Measurements from ENCODE around the gene EPHA1.

EPHA1 gene

DNA sequence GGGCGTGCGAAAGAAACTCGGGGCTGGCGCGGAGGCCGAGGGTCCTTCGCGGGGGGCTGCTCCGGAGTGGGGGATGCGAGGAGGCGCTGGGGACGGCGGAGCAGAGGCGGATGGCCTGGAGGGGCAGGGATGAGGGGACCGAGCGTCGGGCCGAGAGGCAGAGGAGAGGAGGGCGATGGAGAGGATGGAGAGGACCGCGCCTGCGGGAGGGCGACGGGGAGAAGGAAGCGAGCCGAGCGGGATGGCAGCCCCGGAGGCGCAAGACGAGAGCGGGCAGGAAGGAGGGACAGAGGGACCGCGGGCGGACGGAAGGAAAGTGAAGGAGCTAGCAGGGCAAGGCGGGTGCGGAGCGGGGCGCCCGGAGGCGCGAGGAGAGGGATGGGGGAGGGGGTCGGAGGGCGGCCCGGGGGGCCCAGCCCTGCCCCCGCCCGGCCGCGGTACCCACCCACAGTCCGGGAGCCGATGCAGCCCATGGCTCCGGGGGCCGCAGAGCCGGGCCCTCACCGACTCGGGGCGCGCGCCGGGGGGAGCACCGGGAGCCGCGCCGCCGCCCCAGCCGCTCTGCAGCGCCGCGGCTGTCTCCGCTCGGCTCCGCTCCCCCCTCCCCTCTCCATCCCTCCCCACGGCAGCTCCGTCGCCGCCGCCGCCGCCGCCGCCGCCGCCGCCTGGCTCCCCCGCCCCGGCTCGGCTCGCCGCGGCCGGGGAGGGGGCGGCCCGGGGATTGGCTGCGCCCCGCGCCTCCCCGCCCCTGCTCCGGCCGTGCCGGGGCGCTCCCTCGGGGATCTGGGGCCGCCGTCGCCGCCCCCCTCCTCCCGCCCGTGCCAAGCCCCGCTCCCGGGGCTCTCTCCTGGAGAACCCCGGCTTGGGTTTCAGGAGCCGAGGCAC, 46.3 kb downstream of the EPHA1 start, which contains the start of gene FAM131B:
FAM131B (minus strand) TSS at position 583 of the 885 bp plus-strand sequence; CDS start at position 473, 110 bp downstream.
- Histone ChIP-seq H3K4me3 (ENCODE audit: severe bottlenecking) (peak within 1 kb of the TSS; percentile 32), H3K27me3 (ENCODE audit: insufficient read depth, poor library complexity, severe bottlenecking) (peaks cover 43% of the 10 kb centered on the region), H3K9me3 (ENCODE audit: severe bottlenecking) (no peaks in the 10 kb centered on the region), H3K4me1 (ENCODE audit: insufficient read depth, poor library complexity, severe bottlenecking) (no peaks in the 10 kb centered on the region), H3K36me3 (ENCODE audit: low read depth) (no peaks in the 10 kb centered on the region), H3K27ac (ENCODE audit: poor library complexity, severe bottlenecking) (no peak within 1 kb of the TSS)
- TF ChIP-seq, protein P1, sequence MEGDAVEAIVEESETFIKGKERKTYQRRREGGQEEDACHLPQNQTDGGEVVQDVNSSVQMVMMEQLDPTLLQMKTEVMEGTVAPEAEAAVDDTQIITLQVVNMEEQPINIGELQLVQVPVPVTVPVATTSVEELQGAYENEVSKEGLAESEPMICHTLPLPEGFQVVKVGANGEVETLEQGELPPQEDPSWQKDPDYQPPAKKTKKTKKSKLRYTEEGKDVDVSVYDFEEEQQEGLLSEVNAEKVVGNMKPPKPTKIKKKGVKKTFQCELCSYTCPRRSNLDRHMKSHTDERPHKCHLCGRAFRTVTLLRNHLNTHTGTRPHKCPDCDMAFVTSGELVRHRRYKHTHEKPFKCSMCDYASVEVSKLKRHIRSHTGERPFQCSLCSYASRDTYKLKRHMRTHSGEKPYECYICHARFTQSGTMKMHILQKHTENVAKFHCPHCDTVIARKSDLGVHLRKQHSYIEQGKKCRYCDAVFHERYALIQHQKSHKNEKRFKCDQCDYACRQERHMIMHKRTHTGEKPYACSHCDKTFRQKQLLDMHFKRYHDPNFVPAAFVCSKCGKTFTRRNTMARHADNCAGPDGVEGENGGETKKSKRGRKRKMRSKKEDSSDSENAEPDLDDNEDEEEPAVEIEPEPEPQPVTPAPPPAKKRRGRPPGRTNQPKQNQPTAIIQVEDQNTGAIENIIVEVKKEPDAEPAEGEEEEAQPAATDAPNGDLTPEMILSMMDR (IDR thresholded peaks at IDR 0.05; ENCODE audit: poor library complexity, severe bottlenecking), result no peak
- ATAC-seq (ENCODE audit: low read depth) (peak; percentile 60), DNase-seq (ENCODE audit: low spot score) (no peak)

DNA sequence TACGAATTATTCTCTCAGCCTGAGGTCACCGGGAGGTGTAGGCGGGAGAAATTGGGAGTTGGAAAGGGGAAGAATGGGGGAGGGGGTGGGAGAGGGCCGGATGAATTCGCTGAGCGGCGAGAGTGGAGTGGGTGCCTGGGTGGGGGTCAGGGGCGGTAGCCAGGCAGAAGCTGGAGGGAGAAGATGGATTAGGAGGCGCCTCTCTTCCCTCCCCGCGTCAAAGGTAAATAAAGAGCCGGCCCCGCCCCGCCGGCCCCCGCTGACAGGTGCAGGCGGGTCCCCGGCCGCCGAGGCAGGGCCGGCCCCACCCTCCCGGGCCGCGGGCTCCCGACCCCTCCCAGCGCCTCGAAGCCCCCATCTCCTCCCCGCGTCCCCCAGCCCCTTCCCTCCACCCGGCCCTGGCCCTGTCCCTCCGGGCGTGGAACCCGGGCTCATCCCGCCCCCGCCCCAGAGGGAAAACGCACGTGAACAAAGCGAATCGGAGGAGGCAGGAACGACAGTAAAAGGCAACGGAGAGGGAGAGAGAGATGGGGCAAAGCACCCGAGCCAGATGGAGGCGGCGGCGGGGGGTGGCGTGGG, 47.0 kb downstream of the EPHA1 start:
- H3K27me3 ChIP-seq (ENCODE audit: insufficient read depth, poor library complexity, severe bottlenecking), result peaks cover 43% of the 10 kb centered on the region
- H3K36me3 ChIP-seq (ENCODE audit: low read depth), result no peaks in the 10 kb centered on the region
- no peaks in the 10 kb centered on the region for H3K9me3 ChIP-seq (ENCODE audit: severe bottlenecking)
- peak; percentile 10; the same call in 1 of the 3 replicates for ATAC-seq (ENCODE audit: low read depth)
- no peak for DNase-seq (ENCODE audit: low spot score)
- H3K4me1 ChIP-seq (ENCODE audit: insufficient read depth, poor library complexity, severe bottlenecking), result no peaks in the 10 kb centered on the region
- H3K4me3 ChIP-seq (ENCODE audit: severe bottlenecking), result peak overlapping the region; percentile 32
- TF ChIP-seq, protein P1 (IDR thresholded peaks at IDR 0.05; ENCODE audit: poor library complexity, severe bottlenecking), result no peak
- H3K27ac ChIP-seq (ENCODE audit: poor library complexity, severe bottlenecking), result no peak overlapping the region

DNA sequence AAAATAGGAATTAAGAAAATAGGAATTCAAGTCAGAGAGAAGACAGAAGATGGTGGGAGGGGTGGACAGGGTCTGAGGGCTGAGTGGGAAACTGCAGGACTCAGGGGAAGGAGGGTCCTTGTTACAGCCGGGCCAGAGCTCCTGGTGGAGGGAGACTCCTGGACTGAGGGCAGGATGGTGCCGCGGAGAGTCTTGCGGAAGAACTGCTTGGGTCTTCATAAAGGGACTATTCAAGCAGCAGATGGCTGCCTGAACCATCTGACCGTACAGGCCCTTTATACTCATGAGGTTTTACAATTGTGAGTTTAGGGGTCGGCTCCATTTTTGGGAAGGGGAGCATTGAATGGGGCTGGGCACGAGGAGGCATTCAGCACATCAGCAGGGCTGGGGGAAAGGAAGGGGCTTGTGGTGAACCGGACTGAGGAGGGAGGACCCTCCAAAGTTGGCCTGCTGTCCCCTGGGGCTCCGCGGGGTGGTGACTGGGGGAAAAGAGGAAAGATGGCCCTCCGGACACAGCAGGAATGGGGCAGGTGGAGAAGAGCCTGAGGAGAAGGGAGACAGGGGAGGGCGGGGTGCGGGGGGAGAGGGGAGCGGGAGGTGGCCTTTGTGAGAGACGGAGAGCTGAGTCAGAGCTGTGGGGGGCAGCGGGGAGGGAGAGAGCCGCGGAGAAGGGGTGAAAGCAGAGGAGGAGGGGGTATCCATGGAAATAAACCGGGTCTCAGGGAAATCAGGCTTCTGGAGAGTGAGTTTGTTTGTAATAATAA, 47.7 kb downstream of the EPHA1 start:
- TF ChIP-seq, protein P1 (IDR thresholded peaks at IDR 0.05; ENCODE audit: poor library complexity, severe bottlenecking), result no peak
- Histone ChIP-seq H3K9me3 (ENCODE audit: severe bottlenecking) (no peaks in the 10 kb centered on the region), H3K27ac (ENCODE audit: poor library complexity, severe bottlenecking) (no peak overlapping the region)

DNA sequence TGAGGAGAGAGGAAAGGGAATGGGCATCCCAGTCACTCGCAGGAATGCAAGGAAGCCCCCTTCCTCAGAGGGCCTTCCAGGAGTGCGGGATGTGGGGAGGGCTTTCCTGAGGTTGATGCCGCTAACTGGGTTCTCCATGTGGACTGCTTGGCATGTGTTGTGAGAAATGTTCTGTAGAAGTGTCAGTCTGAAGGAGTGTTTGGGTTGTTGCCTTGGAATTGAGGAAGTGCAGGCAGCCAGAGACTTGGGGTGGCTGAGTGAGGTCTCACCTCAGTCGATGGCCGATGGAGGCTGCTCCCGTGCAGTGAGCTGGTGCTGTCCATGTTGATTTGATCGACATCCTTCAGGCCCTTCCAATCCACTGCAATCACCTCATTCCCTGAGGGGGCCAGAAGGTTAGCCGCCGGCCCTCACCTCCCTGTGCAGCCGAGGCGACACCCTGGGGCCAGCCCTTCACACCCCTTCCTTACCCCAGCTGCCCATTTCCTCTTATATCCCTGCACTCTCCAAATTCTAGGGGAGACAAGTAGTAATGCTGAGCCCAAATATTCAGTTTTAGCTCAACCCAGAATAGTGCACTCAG, 48.8 kb downstream of the EPHA1 start:
- H3K36me3 ChIP-seq (ENCODE audit: low read depth), result no peaks in the 10 kb centered on the region
- peaks cover 39% of the 10 kb centered on the region for H3K27me3 ChIP-seq (ENCODE audit: insufficient read depth, poor library complexity, severe bottlenecking)
- ATAC-seq (ENCODE audit: low read depth) (no peak), DNase-seq (ENCODE audit: low spot score) (no peak)
- TF ChIP-seq, protein P1 (IDR thresholded peaks at IDR 0.05; ENCODE audit: poor library complexity, severe bottlenecking), result no peak
- H3K27ac ChIP-seq (ENCODE audit: poor library complexity, severe bottlenecking), result no peak overlapping the region
- H3K4me3 ChIP-seq (ENCODE audit: severe bottlenecking), result no peak overlapping the region
- H3K9me3 ChIP-seq (ENCODE audit: severe bottlenecking), result no peaks in the 10 kb centered on the region
- H3K4me1 ChIP-seq (ENCODE audit: insufficient read depth, poor library complexity, severe bottlenecking), result no peaks in the 10 kb centered on the region

More for the DNA sequence above, 47.7 kb downstream of the EPHA1 start:
- no peaks in the 10 kb centered on the region for H3K36me3 ChIP-seq (ENCODE audit: low read depth)
- no peaks in the 10 kb centered on the region for H3K4me1 ChIP-seq (ENCODE audit: insufficient read depth, poor library complexity, severe bottlenecking)
- H3K27me3 ChIP-seq (ENCODE audit: insufficient read depth, poor library complexity, severe bottlenecking), result peaks cover 43% of the 10 kb centered on the region
- no peak overlapping the region for H3K4me3 ChIP-seq (ENCODE audit: severe bottlenecking)
- DNase-seq (ENCODE audit: low spot score), result no peak
- ATAC-seq (ENCODE audit: low read depth), result no peak

All from RWPE2 (cell line).